Endothelial cell of hepatic sinusoid (primary cell): ENCODE results near the gene YPEL5.

Experiments used
- in situ Hi-C: cut with HindIII; loops from 2 replicates; pipeline ENCODE4 v1.10.0; 2017; ENCODE audit warnings: low sequenced_read_pairs

Gene YPEL5

DNA sequence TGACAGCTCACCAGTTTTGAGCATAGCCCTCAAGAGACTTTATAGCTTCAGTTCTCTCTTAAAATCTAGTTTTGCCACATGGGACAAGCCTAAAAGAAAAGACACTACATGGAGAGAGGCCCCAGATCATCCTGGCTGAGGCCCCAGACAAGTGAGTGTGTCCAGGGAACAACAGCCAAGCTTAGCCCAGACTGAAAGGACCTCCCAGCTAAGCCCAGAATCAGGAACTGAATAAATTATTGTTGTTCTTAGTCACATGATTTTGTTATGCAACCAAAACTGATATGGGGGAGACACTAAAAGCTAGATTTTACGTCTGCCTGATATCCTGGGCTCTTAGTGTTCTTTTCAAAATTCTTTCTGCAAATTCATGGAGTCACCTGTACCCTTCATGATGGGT, 55.2 kb downstream of the YPEL5 start:
- in situ Hi-C loops, result loop anchor here (25.0 kb wide), 1 partner anchor 960 kb away; no protein-coding TSS in a partner anchor

DNA sequence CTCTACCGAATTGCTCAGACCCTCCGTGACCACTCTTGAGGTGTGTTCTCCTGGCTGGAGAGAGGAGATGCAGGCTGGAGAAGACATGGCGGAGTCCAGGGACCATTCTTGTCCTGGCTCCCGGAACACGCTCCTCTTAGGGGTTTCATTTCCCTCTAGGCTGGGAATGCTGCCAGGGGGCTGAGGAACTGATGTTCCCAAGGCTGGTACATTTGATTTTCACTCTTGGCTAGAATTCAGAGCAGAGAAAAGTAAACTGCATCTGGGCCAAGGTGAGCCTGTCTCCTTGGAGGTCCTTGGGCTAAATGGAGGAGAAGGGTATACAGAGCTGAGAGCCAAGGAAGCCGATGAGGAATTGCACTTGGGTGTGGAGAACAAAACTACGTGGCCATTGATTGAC, 56.3 kb downstream of the YPEL5 start:
- in situ Hi-C loops, result loop anchor here (25.0 kb wide), 1 partner anchor 959 kb away; no protein-coding TSS in a partner anchor

DNA sequence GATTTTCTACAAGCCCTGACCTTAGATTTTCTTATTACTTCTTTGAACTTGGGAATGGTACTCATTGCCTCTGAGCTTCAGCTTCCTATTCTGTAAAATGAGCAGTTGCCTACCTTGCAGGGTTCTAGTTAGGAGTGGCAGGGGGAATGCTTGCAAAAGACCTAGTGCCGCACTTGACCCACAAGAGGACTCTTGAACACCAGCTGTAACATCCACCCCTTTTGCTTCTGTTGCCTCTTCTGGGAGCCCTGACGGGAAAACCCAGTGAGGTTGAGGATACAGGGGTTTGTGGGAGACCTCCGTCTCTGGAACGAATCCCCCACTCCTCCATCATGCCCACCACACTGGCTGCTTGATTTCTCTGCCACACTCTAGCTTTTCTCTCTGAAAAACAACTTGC, 57.5 kb downstream of the YPEL5 start:
- in situ Hi-C loops, result loop anchor here (25.0 kb wide), 1 partner anchor 958 kb away; no protein-coding TSS in a partner anchor

DNA sequence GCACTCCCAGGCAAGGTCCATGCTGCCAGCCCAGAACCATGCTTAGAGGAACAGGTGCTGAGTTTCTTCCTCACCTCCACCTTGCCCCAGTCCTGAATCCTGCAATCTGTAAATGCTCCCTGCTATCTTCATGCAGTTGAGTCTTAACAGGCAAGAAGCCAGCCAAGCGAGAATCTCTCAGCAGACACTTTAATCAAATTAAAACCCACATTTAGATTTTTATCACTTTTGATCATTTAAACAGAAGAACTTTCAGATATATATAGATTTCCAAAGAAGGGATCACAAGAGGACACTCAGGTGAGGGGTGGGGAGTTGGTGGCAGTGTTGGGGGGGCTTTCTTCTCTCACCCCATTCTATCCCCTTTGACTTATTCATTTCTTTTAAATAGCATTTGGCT, 58.6 kb downstream of the YPEL5 start:
- in situ Hi-C loops, result loop anchor here (25.0 kb wide), 1 partner anchor 957 kb away; no protein-coding TSS in a partner anchor

GRCh38 chr2:30206461-30207430, 59.9 kb downstream of the YPEL5 start:
- in situ Hi-C loops, result loop anchor here (25.0 kb wide), 1 partner anchor 956 kb away; no protein-coding TSS in a partner anchor

DNA sequence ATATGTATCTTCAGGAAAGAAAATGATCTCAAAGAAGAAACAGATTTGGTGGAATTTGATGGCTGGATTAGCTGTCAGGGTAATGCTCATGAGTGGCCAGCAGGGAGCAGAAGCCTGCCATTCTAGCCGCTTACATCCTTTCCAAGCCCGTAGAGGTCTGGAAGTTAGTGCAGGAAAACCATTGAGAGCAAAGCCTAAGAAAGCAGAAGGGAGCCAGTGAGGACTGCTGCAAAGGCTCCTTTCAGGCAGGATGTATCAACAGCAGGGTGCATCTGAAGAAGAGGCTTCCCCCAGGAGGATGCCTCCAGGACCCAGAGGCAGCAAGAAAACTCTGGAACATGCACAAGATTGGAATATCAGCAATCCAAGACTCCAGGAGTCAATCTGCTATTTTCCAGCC, 61.6 kb downstream of the YPEL5 start:
- in situ Hi-C loops, result loop anchor here (25.0 kb wide), 1 partner anchor 954 kb away; no protein-coding TSS in a partner anchor

GRCh38 chr2:30209227-30209626, 62.4 kb downstream of the YPEL5 start:
- in situ Hi-C loops, result loop anchor here (25.0 kb wide), 1 partner anchor 953 kb away; no protein-coding TSS in a partner anchor
